Neural cell (in vitro differentiated cells): ENCODE measurements around the gene TAF6.

Source experiments
- POLR2AphosphoS5 ChIP-seq: IDR thresholded peaks from 2 replicates; pipeline ENCODE4 v1.6.1; 2012
- RAD21 ChIP-seq: fragments of 450-650 bp; conservative IDR thresholded peaks from 2 replicates; pipeline ENCODE4 v1.6.1; 2014; ENCODE audit warnings: antibody characterized with exemption, mild to moderate bottlenecking, moderate library complexity
- TF ChIP-seq, protein P1 (sequence below): fragments of 450-650 bp; IDR thresholded peaks from 2 replicates; pipeline ENCODE4 v1.5.1; 2014; ENCODE audit warnings: antibody characterized with exemption, mild to moderate bottlenecking, moderate library complexity; ENCODE audit not compliant: poor library complexity, severe bottlenecking

DNA sequence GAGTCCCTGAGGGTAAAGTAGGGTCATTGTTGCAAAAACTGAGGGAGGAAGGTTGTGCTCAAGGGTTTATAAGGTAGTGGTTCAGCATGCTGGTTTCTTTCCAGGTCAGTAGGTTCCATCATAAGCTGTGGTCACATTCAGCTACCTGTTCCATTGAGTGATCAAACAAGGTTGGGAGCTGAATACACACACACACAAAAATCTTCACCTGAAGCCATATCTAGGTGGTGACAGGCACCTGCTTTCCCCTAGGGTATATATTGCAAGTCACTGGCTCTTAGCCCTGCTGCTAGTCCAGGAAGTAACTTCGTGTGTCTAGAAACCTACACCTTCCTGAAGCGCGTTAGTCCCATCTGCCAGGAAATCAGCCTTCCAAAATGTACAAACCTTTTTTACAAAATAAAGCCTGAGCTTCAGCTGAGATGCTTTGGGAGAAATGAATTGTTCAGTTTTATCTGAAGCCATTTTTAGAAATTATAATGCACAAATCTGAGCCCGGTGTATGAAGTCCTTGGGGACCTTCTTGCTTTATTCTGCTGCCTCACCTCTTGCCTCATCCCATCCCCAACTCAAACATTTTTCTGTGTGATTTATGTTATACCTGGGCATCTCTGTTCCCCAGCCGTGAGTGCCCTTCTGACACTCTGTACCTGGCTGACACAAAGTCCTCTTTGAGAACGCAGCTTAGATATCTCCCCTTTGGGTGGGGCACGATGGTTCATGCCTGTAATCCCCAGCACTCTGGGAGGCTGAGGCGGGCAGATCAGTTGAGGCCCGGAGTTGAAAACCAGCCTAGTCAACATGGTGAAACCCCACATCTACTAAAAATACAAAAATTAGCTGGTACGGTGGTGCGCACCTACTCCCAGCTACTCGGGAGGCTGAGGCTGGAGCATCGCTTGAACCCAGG, 18.9 kb upstream of the TAF6 start:
- TF ChIP-seq, protein P1, sequence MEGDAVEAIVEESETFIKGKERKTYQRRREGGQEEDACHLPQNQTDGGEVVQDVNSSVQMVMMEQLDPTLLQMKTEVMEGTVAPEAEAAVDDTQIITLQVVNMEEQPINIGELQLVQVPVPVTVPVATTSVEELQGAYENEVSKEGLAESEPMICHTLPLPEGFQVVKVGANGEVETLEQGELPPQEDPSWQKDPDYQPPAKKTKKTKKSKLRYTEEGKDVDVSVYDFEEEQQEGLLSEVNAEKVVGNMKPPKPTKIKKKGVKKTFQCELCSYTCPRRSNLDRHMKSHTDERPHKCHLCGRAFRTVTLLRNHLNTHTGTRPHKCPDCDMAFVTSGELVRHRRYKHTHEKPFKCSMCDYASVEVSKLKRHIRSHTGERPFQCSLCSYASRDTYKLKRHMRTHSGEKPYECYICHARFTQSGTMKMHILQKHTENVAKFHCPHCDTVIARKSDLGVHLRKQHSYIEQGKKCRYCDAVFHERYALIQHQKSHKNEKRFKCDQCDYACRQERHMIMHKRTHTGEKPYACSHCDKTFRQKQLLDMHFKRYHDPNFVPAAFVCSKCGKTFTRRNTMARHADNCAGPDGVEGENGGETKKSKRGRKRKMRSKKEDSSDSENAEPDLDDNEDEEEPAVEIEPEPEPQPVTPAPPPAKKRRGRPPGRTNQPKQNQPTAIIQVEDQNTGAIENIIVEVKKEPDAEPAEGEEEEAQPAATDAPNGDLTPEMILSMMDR, result no peak
- no peak for TF ChIP-seq RAD21
- TF ChIP-seq POLR2AphosphoS5, result no peak
